HepG2 (cell line): ENCODE data around the gene ANKDD1A.

ENCODE experiments used
- FOXO1 ChIP-seq: sonication (generic); formaldehyde crosslinking; IDR thresholded peaks from 2 replicates; pipeline ENCODE4 v1.4.0; 2020; ENCODE audit warnings: missing genetic modification reagents
- MYC ChIP-seq: sonication (generic); formaldehyde crosslinking; IDR thresholded peaks from 2 replicates; pipeline ENCODE4 v1.9.0; 2021; ENCODE audit warnings: missing genetic modification reagents, borderline replicate concordance
- MYNN ChIP-seq: sonication (generic); formaldehyde crosslinking; IDR thresholded peaks from 2 replicates; pipeline ENCODE4 v1.4.0; 2020; ENCODE audit warnings: mild to moderate bottlenecking, low read depth, missing genetic modification reagents
- NFKBIZ ChIP-seq: IDR thresholded peaks from 2 replicates; pipeline ENCODE4 v1.6.1; 2018; ENCODE audit warnings: missing genetic modification reagents, missing compliant biosample characterization
- PITX1 ChIP-seq: sonication (generic); formaldehyde crosslinking; IDR thresholded peaks from 2 replicates; pipeline ENCODE4 v1.5.1; 2020; ENCODE audit warnings: mild to moderate bottlenecking, missing genetic modification reagents
- RNF2 ChIP-seq: fragments of 450-650 bp; conservative IDR thresholded peaks from 2 replicates; pipeline ENCODE4 v1.6.1; 2016; ENCODE audit warnings: low read depth
- ZNF644 ChIP-seq: IDR thresholded peaks from 2 replicates; pipeline ENCODE4 v1.6.1; 2016; ENCODE audit warnings: low read depth

DNA sequence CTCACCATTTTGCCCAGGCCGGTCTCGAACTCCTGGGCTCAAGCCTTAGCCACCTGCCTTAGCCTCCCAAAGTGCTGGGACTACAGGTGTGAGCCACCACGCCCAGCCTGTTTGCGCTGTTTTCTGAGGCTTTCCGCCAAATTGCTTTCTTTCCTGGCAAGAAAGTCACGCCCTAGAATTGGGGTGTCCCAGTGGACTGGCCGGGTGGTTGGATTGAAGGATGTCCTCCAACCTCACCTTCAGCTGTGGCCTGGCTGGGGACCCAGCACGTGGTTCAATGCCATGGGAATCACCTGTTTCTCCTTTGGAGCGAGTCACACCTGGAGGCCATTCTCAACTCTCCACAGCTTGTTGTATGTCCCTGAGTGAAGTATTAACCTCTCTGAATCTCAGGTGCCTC, 5.8 kb upstream of the ANKDD1A start:
- no peak for TF ChIP-seq FOXO1 (CRISPR knock-in tag)
- TF ChIP-seq NFKBIZ (CRISPR knock-in tag), result no peak
- TF ChIP-seq RNF2, result no peak
- no peak for TF ChIP-seq PITX1 (CRISPR knock-in tag)
- TF ChIP-seq MYC, result no peak
- TF ChIP-seq ZNF644 (CRISPR knock-in tag), result no peak
- TF ChIP-seq MYNN (CRISPR knock-in tag), result no peak
